Osteoblast (primary cell): ENCODE data around the gene ARHGAP32. TPM values are rescaled to one million over a fixed set of nuclear protein-coding genes. Genes with fewer than 3 reads are reported as not detected.

ENCODE experiments used
- DNase-seq: peaks from one replicate; pipeline ENCODE4 v3.0.0; 2011; ENCODE audit warnings: low spot score, mixed read lengths; ENCODE audit not compliant: insufficient read length; ENCODE audit errors: missing footprints
- H2AFZ ChIP-seq: 2 replicates; pipeline ENCODE4 v1.6.0; 2011; ENCODE audit warnings: mild to moderate bottlenecking, low read length
- H3K27ac ChIP-seq: 2 replicates; pipeline ENCODE4 v1.5.1; 2011; ENCODE audit warnings: mild to moderate bottlenecking, low read depth, low read length, moderate library complexity
- H3K27me3 ChIP-seq: 2 replicates; pipeline ENCODE4 v1.6.0; 2012; ENCODE audit warnings: mild to moderate bottlenecking, control low read depth, inconsistent platforms, low read length, moderate library complexity; ENCODE audit not compliant: insufficient read depth
- H3K36me3 ChIP-seq: 2 replicates; pipeline ENCODE4 v1.5.1; 2011; ENCODE audit warnings: mild to moderate bottlenecking, low read length, control low read depth, moderate library complexity; ENCODE audit not compliant: insufficient read depth
- H3K4me1 ChIP-seq: 2 replicates; pipeline ENCODE4 v1.5.1; 2011; ENCODE audit warnings: mild to moderate bottlenecking, low read length, control low read depth, moderate library complexity; ENCODE audit not compliant: insufficient read depth
- H3K4me2 ChIP-seq: 2 replicates; pipeline ENCODE4 v1.6.0; 2011; ENCODE audit warnings: mild to moderate bottlenecking, low read length; ENCODE audit not compliant: insufficient read depth
- H3K4me3 ChIP-seq: fragments of 200-600 bp; sonication (generic); 3 replicates; pipeline ENCODE4 v1.5.1; 2012; ENCODE audit warnings: mild to moderate bottlenecking, low read length, inconsistent platforms; ENCODE audit not compliant: insufficient read depth
- H3K79me2 ChIP-seq: 2 replicates; pipeline ENCODE4 v1.6.0; 2012; ENCODE audit warnings: mild to moderate bottlenecking, low read length, control low read depth, inconsistent platforms; ENCODE audit not compliant: insufficient read depth
- H3K9me3 ChIP-seq: 2 replicates; pipeline ENCODE4 v1.5.1; 2011; ENCODE audit warnings: low read depth, low read length, control low read depth
- H4K20me1 ChIP-seq: 2 replicates; pipeline ENCODE4 v1.6.0; 2012; ENCODE audit warnings: mild to moderate bottlenecking, low read length, control low read depth; ENCODE audit not compliant: insufficient read depth
- total RNA-seq: library from RNA; depleted of rRNA; stranded (reverse); fragments of >200 nt; gene quantifications from 2 replicates; pipeline ENCODE4 v1.2.3, GENCODE V29; 2012
- TF ChIP-seq, protein P1 (sequence below): IDR thresholded peaks from 2 replicates; pipeline ENCODE4 v1.5.1; 2011; ENCODE audit warnings: mild to moderate bottlenecking, low read depth, low read length, moderate library complexity; ENCODE audit errors: extremely low read depth

Gene ARHGAP32
- total RNA-seq, 1 donor, result 25.3 TPM

DNA sequence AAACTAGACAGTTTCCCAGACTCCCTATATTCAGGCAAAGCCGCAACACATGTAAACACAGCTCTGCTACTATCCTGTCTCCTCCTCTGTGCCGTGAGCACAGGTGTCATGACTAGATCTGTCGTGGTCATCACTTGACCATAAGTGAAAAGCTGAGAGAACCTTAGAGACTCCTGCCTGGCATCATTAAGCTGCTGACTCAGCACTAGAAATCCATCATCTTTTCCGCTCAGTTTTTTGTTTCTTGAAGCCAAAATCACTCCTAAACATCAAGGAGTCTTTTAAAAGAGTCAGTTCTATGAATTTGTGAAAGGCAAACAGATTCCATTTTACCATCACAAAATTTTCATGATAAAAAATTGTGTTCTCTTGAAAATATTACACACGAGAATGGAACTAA, 147.0 kb downstream of the ARHGAP32 start:
- Histone ChIP-seq H4K20me1 (no peaks in the 10 kb centered on the region), H3K4me1 (peaks cover 4% of the 10 kb centered on the region), H2AFZ (no peak overlapping the region), H3K27me3 (no peaks in the 10 kb centered on the region), H3K36me3 (no peaks in the 10 kb centered on the region), H3K27ac (no peak overlapping the region), H3K9me3 (no peaks in the 10 kb centered on the region), H3K4me3 (no peak overlapping the region), H3K79me2 (no peaks in the 10 kb centered on the region), H3K4me2 (no peak overlapping the region)
- TF ChIP-seq, protein P1, sequence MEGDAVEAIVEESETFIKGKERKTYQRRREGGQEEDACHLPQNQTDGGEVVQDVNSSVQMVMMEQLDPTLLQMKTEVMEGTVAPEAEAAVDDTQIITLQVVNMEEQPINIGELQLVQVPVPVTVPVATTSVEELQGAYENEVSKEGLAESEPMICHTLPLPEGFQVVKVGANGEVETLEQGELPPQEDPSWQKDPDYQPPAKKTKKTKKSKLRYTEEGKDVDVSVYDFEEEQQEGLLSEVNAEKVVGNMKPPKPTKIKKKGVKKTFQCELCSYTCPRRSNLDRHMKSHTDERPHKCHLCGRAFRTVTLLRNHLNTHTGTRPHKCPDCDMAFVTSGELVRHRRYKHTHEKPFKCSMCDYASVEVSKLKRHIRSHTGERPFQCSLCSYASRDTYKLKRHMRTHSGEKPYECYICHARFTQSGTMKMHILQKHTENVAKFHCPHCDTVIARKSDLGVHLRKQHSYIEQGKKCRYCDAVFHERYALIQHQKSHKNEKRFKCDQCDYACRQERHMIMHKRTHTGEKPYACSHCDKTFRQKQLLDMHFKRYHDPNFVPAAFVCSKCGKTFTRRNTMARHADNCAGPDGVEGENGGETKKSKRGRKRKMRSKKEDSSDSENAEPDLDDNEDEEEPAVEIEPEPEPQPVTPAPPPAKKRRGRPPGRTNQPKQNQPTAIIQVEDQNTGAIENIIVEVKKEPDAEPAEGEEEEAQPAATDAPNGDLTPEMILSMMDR, result no peak
- no peak for DNase-seq

DNA sequence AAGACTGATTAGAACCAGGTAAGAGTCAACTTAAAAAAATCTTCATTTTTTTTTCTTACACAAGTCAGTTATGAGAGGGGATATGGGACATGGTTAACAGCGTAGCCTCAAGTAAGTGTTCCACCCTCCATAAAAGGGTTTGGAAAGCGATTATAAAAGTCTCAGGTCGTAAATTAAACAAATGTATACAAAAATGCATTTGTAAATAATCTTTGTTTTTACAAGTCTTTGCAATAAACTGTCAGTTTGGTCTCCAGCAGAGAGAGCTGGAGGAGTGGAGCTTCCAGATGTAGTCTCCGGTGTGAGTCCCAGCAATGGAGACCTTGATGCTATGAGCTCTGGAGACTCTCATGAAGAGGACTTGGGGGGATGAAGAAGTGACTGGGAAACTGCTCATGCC, 149.6 kb downstream of the ARHGAP32 start:
- DNase-seq, result no peak
- TF ChIP-seq, protein P1, result no peak
- H3K4me1 ChIP-seq, result peaks cover 4% of the 10 kb centered on the region

DNA sequence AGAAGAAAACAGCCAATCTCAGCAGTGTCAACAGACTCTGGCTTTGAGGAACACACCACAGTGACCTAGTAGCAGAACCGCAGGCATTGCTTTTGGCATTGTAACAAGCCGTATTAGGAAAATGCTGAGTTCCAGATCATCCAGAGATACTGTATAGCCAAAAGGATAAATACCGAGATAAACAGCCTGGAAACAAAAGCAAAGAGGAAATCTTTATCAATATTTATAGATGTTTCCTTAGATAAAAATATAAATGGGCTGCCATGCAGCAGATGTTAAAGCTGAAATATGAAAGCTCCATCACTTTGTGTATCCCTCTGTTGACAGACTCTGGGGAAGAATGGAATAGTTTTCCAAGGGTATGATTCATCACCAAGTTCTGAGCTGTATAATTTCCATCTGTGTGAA, 150.5 kb downstream of the ARHGAP32 start:
- Histone ChIP-seq H3K36me3 (no peaks in the 10 kb centered on the region), H3K27me3 (no peaks in the 10 kb centered on the region), H3K4me1 (peaks cover 4% of the 10 kb centered on the region), H4K20me1 (no peaks in the 10 kb centered on the region), H3K4me2 (peak overlapping the region; percentile 47), H3K27ac (no peak overlapping the region), H3K79me2 (no peaks in the 10 kb centered on the region), H3K9me3 (no peaks in the 10 kb centered on the region), H2AFZ (no peak overlapping the region), H3K4me3 (no peak overlapping the region)
- TF ChIP-seq, protein P1, result no peak
- peak; percentile 64 for DNase-seq

More for the DNA sequence above, 149.6 kb downstream of the ARHGAP32 start:
- no peak overlapping the region for H3K4me2 ChIP-seq
- no peaks in the 10 kb centered on the region for H4K20me1 ChIP-seq
- H3K79me2 ChIP-seq, result no peaks in the 10 kb centered on the region
- no peak overlapping the region for H2AFZ ChIP-seq
- no peak overlapping the region for H3K4me3 ChIP-seq
- no peak overlapping the region for H3K27ac ChIP-seq
- no peaks in the 10 kb centered on the region for H3K9me3 ChIP-seq
- H3K27me3 ChIP-seq, result no peaks in the 10 kb centered on the region
- H3K36me3 ChIP-seq, result no peaks in the 10 kb centered on the region

DNA sequence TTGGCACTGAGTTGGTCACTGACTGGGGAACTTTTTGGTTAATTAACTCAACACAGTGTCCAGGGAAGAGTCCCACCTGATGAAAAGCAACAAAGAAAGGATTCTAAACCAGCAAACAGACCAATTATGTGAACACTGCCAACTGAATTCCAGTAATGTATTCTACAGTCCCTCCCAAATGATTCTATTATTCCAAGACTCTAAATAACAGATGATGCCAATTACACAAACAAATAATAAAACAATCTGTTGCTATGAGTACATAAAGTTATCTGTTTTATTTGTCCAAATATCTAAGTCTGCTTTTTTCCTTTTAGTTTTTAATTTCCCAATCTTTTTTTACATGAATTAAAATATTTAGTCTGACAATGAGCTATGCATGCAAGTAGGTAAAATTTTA, 151.2 kb downstream of the ARHGAP32 start:
- Histone ChIP-seq H3K9me3 (no peaks in the 10 kb centered on the region), H2AFZ (no peak overlapping the region), H3K36me3 (no peaks in the 10 kb centered on the region), H3K4me2 (no peak overlapping the region), H3K27ac (no peak overlapping the region), H3K4me3 (no peak overlapping the region), H3K27me3 (no peaks in the 10 kb centered on the region), H3K4me1 (peaks cover 4% of the 10 kb centered on the region), H3K79me2 (no peaks in the 10 kb centered on the region), H4K20me1 (no peaks in the 10 kb centered on the region)
- TF ChIP-seq, protein P1, result no peak
- DNase-seq, result no peak
